IMR-90 (cell line): ENCODE measurements around the gene RARB. TPM values are rescaled to one million over a fixed set of nuclear protein-coding genes. Genes with fewer than 3 reads are reported as not detected.

Experiments
- ATAC-seq: fragments of 200-7000 bp; cut with Tn5 transposase; 2 replicates; pipeline ENCODE4 v1.9.1; 2020; ENCODE audit warnings: low read depth, mild to moderate bottlenecking, moderate library complexity
- BruUV-seq: library from RNA; stranded (reverse); fragments of 400-500 nt; replicated peaks from 2 replicates; lab custom pipeline; 2021; lab: Mats Ljungman, UMichigan
- CTCF ChIA-PET: fragments of 300-600 bp; formaldehyde crosslinking; extraction: SDS; loops from one replicate; lab custom pipeline; 2021; ENCODE audit warnings: antibody characterized with exemption; lab: Yijun Ruan, JAX
- POLR2A ChIA-PET: fragments of 300-600 bp; sonication (Branson Sonifier 250); formaldehyde crosslinking; loops from one replicate; lab custom pipeline; 2022; ENCODE audit warnings: antibody characterized with exemption; ENCODE audit not compliant: unreplicated experiment; lab: Charles Lee
- DNase-seq: peaks from one replicate; pipeline ENCODE4 v3.0.0; 2013
- H2AFZ ChIP-seq: replicated peaks from 2 replicates; pipeline ENCODE3; 2013; ENCODE audit warnings: low read length, mild to moderate bottlenecking; ENCODE audit not compliant: poor library complexity
- H2AK5ac ChIP-seq: 2 replicates; pipeline ENCODE4 v1.6.1; 2013; ENCODE audit warnings: low read depth, low read length, inconsistent platforms
- H2AK9ac ChIP-seq: replicated peaks from 2 replicates; pipeline ENCODE3; 2013; ENCODE audit warnings: mild to moderate bottlenecking, low read depth, low read length, moderate library complexity; ENCODE audit not compliant: poor library complexity
- H2BK120ac ChIP-seq: 2 replicates; pipeline ENCODE4 v1.6.1; 2013; ENCODE audit warnings: low read depth, low read length, inconsistent platforms
- H2BK15ac ChIP-seq: 3 replicates; pipeline ENCODE4 v1.6.1; 2013; ENCODE audit warnings: low read depth, low read length, inconsistent platforms
- H2BK20ac ChIP-seq: 2 replicates; pipeline ENCODE4 v1.6.1; 2013; ENCODE audit warnings: low read depth, mild to moderate bottlenecking, inconsistent platforms, low read length, moderate library complexity
- H2BK5ac ChIP-seq: 2 replicates; pipeline ENCODE4 v1.6.1; 2013; ENCODE audit warnings: mild to moderate bottlenecking, low read depth, low read length, inconsistent platforms; ENCODE audit not compliant: poor library complexity, severe bottlenecking
- H3K14ac ChIP-seq: replicated peaks from 2 replicates; pipeline ENCODE4 v1.6.1; 2013; ENCODE audit warnings: low read depth, low read length, inconsistent platforms
- H3K18ac ChIP-seq: 2 replicates; pipeline ENCODE4 v1.6.1; 2013; ENCODE audit warnings: low read depth, low read length, control low read depth
- H3K23ac ChIP-seq: 2 replicates; pipeline ENCODE4 v1.6.1; 2013; ENCODE audit warnings: low read depth, low read length, inconsistent platforms
- H3K27ac ChIP-seq: 2 replicates; pipeline ENCODE4 v1.5.1; 2013; ENCODE audit warnings: mild to moderate bottlenecking, control low read depth, low read length; ENCODE audit not compliant: insufficient read depth
- H3K27me3 ChIP-seq: 2 replicates; pipeline ENCODE4 v1.6.1; 2013; ENCODE audit warnings: low read length; ENCODE audit not compliant: control insufficient read depth, insufficient read depth
- H3K36me3 ChIP-seq: 2 replicates; pipeline ENCODE4 v1.6.1; 2013; ENCODE audit warnings: low read length, mixed read lengths; ENCODE audit not compliant: control insufficient read depth, insufficient read depth
- H3K4ac ChIP-seq: 2 replicates; pipeline ENCODE4 v1.6.1; 2013; ENCODE audit warnings: low read depth, low read length, inconsistent platforms
- H3K4me1 ChIP-seq: 2 replicates; pipeline ENCODE4 v1.6.1; 2013; ENCODE audit warnings: low read length, mixed read lengths; ENCODE audit not compliant: control insufficient read depth, insufficient read depth
- H3K4me2 ChIP-seq: 2 replicates; pipeline ENCODE4 v1.6.1; 2013; ENCODE audit warnings: low read depth, mild to moderate bottlenecking, control low read depth, low read length, moderate library complexity
- H3K4me3 ChIP-seq: 2 replicates; pipeline ENCODE4 v1.5.1; 2013; ENCODE audit warnings: low read depth, mild to moderate bottlenecking, control low read depth, low read length, moderate library complexity; ENCODE audit not compliant: insufficient read depth
- H3K56ac ChIP-seq: 2 replicates; pipeline ENCODE4 v1.6.1; 2013; ENCODE audit warnings: low read length, inconsistent platforms; ENCODE audit not compliant: insufficient read depth; ENCODE audit errors: extremely low read depth
- H3K79me1 ChIP-seq, 2 experiments: 2 replicates each; pipeline ENCODE4 v1.6.1; 2013; ENCODE audit warnings: low read length in 2 of 2, inconsistent platforms in 1 of 2, low read depth in 1 of 2
- H3K9ac ChIP-seq: 2 replicates; pipeline ENCODE4 v1.6.1; 2013; ENCODE audit warnings: low read depth, low read length, control low read depth
- H3K9me1 ChIP-seq: 2 replicates; pipeline ENCODE4 v1.6.1; 2013; ENCODE audit warnings: low read length, inconsistent platforms; ENCODE audit not compliant: insufficient read depth
- H3K9me3 ChIP-seq: 2 replicates; pipeline ENCODE4 v1.6.1; 2013; ENCODE audit warnings: low read length; ENCODE audit not compliant: control insufficient read depth, insufficient read depth
- H4K20me1 ChIP-seq: 2 replicates; pipeline ENCODE4 v1.6.1; 2013; ENCODE audit warnings: low read length, inconsistent platforms; ENCODE audit not compliant: insufficient read depth
- H4K5ac ChIP-seq: 2 replicates; pipeline ENCODE4 v1.6.1; 2013; ENCODE audit warnings: mild to moderate bottlenecking, low read depth, low read length, control low read depth
- H4K8ac ChIP-seq, 2 experiments: 2 replicates each; pipeline ENCODE4 v1.6.1; 2013; ENCODE audit warnings: low read depth in 2 of 2, low read length in 2 of 2, control low read depth in 1 of 2, inconsistent platforms in 1 of 2
- H4K91ac ChIP-seq: 2 replicates; pipeline ENCODE4 v1.6.1; 2013; ENCODE audit warnings: low read depth, low read length, inconsistent platforms; ENCODE audit not compliant: insufficient read depth
- BHLHE40 ChIP-seq: fragments of 150-350 bp; IDR thresholded peaks from 2 replicates; pipeline ENCODE4 v1.6.1; 2016; ENCODE audit warnings: mild to moderate bottlenecking, low read depth, low read length
- CEBPB ChIP-seq: IDR thresholded peaks from 2 replicates; pipeline ENCODE4 v1.6.1; 2012; ENCODE audit warnings: low read depth, low read length, improper control_type of control experiment
- CHD1 ChIP-seq: IDR thresholded peaks from 2 replicates; pipeline ENCODE4 v1.6.1; 2012; ENCODE audit warnings: low read depth, low read length, improper control_type of control experiment
- CTCF ChIP-seq: conservative IDR thresholded peaks from 2 replicates; pipeline ENCODE4 v1.5.1; 2012; ENCODE audit warnings: mild to moderate bottlenecking, low read depth, low read length, improper control_type of control experiment
- ELK1 ChIP-seq: fragments of 150-350 bp; IDR thresholded peaks from 2 replicates; pipeline ENCODE4 v1.6.1; 2016; ENCODE audit warnings: low read depth, mild to moderate bottlenecking, low read length, moderate library complexity, borderline replicate concordance
- FOS ChIP-seq: fragments of 150-350 bp; IDR thresholded peaks from 2 replicates; pipeline ENCODE4 v1.6.1; 2016; ENCODE audit warnings: low read depth, low read length
- MAFK ChIP-seq: IDR thresholded peaks from 2 replicates; pipeline ENCODE4 v1.6.1; 2012; ENCODE audit warnings: low read depth, low read length, improper control_type of control experiment
- MAZ ChIP-seq: IDR thresholded peaks from 2 replicates; pipeline ENCODE4 v1.6.1; 2012; ENCODE audit warnings: low read depth, mild to moderate bottlenecking, low read length, improper control_type of control experiment, moderate library complexity, borderline replicate concordance
- MXI1 ChIP-seq: IDR thresholded peaks from 2 replicates; pipeline ENCODE4 v1.6.1; 2012; ENCODE audit warnings: low read depth, mild to moderate bottlenecking, low read length, moderate library complexity, borderline replicate concordance
- NFE2L2 ChIP-seq: fragments of 150-350 bp; IDR thresholded peaks from 2 replicates; pipeline ENCODE4 v1.6.1; 2016; ENCODE audit warnings: low read depth, mild to moderate bottlenecking, low read length
- POLR2A ChIP-seq: IDR thresholded peaks from 2 replicates; pipeline ENCODE4 v1.6.1; 2012; ENCODE audit warnings: mild to moderate bottlenecking, low read depth, low read length
- RAD21 ChIP-seq: IDR thresholded peaks from 2 replicates; pipeline ENCODE4 v1.6.1; 2012; ENCODE audit warnings: low read length, improper control_type of control experiment
- RCOR1 ChIP-seq: IDR thresholded peaks from 2 replicates; pipeline ENCODE4 v1.6.1; 2012; ENCODE audit warnings: mild to moderate bottlenecking, low read length, improper control_type of control experiment; ENCODE audit not compliant: insufficient replicate concordance
- RFX5 ChIP-seq: IDR thresholded peaks from 2 replicates; pipeline ENCODE4 v1.8.0; 2012; ENCODE audit warnings: low read depth, mild to moderate bottlenecking, low read length, moderate library complexity
- SMC3 ChIP-seq: fragments of 150-350 bp; IDR thresholded peaks from 2 replicates; pipeline ENCODE4 v1.6.1; 2016; ENCODE audit warnings: low read depth, mild to moderate bottlenecking, antibody characterized with exemption, low read length, moderate library complexity
- USF2 ChIP-seq: fragments of 150-350 bp; IDR thresholded peaks from 2 replicates; pipeline ENCODE4 v1.6.1; 2017; ENCODE audit warnings: mild to moderate bottlenecking, antibody characterized with exemption, low read length, low read depth
- whole genome bisulfite sequencing, 2 experiments: methylation state at CpG; one replicate each; pipeline versions ENCODE4 v1.1.5 to v1.1.7; 2013; ENCODE audit warnings: missing lambda C conversion rate in 2 of 2; ENCODE audit not compliant: insufficient read length in 1 of 2; ENCODE audit errors: extremely low coverage in 2 of 2; 5-methylcytosine and 5-hydroxymethylcytosine counted together
- dilution Hi-C: fragments of 300-500 bp; cut with HindIII; formaldehyde crosslinking; loops from one replicate; pipeline ENCODE4 v1.14.3; 2018; ENCODE audit warnings: low sequenced_read_pairs; ENCODE audit not compliant: unreplicated experiment
- in situ Hi-C: fragments of 300-500 bp; cut with MboI; formaldehyde crosslinking; loops from 3 replicates; pipeline ENCODE4 v1.14.3; 2019; ENCODE audit warnings: low sequenced_read_pairs, inconsistent platforms, mixed read lengths
- intact Hi-C: fragments of 100-400 bp; cut with micrococcal nuclease; formaldehyde crosslinking; loops from 2 replicates; pipeline ENCODE4 v1.10.0; 2022
- polyA plus RNA-seq, 3 experiments: library from polyadenylated mRNA; depleted of rRNA; stranded (reverse); fragments of >200 nt; gene quantifications; 2 replicates each; pipeline ENCODE4 v1.2.3, GENCODE V29; 2012; ENCODE audit warnings: low replicate concordance in 1 of 3
- total RNA-seq: library from RNA; depleted of rRNA; stranded (reverse); fragments of >200 nt; gene quantifications from 2 replicates; pipeline ENCODE4 v1.2.3, GENCODE V29; 2012

Gene RARB
- total and polyA plus RNA-seq, 2 of the 4 experiments (the other 2 are of a cell fraction): 0.53 to 1.4 TPM

- ATAC-seq (peak; percentile 45), DNase-seq (no peak)
- peak overlapping the region; percentile 75 for H2AFZ ChIP-seq
- no peaks in the 10 kb centered on the region for H4K20me1 ChIP-seq
- peak overlapping the region; percentile 72 for H3K9ac ChIP-seq
- H3K4me2 ChIP-seq: peak overlapping the region; percentile 69
- WGBS, 2 experiments: 20% methylated on average over 2 of the region's 13 CpGs; no CpG with 5 or more reads in 1 of the 2 experiments
- H4K5ac ChIP-seq: no peak overlapping the region
- peaks cover 25% of the 10 kb centered on the region for H3K27me3 ChIP-seq
- no peak overlapping the region for H3K14ac ChIP-seq
- peak overlapping the region in 1 of 2 experiments; percentile 67; a peak in 1 of 4 replicates for H4K8ac ChIP-seq
- intact Hi-C loops (no loop called here), in situ Hi-C loops (no loop called here), dilution Hi-C loops (no loop called here)
- H2BK5ac ChIP-seq: no peak overlapping the region
- no peaks in the 10 kb centered on the region for H3K36me3 ChIP-seq
- POLR2A ChIA-PET: no interaction called here
- CTCF ChIA-PET: interaction anchor here (0.6 to 1.0 kb wide), 2 partner anchors 14 to 801 kb away, joined by 3 read pairs; no protein-coding TSS in a partner anchor
- no peak overlapping the region for H2AK5ac ChIP-seq
- peak overlapping the region; percentile 52 for H3K4me3 ChIP-seq
- H3K18ac ChIP-seq: no peak overlapping the region
- H3K79me1 ChIP-seq: no peaks in the 10 kb centered on the region
- H3K23ac ChIP-seq: peak overlapping the region; percentile 15; the same call in 1 of the 2 replicates
- no peaks in the 10 kb centered on the region for H3K4me1 ChIP-seq
- H2AK9ac ChIP-seq: no peak overlapping the region
- H3K9me3 ChIP-seq: no peaks in the 10 kb centered on the region
- H2BK120ac ChIP-seq: no peak overlapping the region
- no peak overlapping the region; the same call in 1 of the 2 replicates for H3K27ac ChIP-seq
- BruUV-seq: no TSS peak
- TF ChIP-seq RFX5 (no peak), CEBPB (no peak), MXI1 (no peak), USF2 (no peak), RCOR1 (no peak), CTCF (no peak), SMC3 (no peak), NFE2L2 (no peak), MAZ (no peak), POLR2A (no peak), BHLHE40 (no peak), CHD1 (no peak), RAD21 (no peak), FOS (no peak), MAFK (no peak), ELK1 (no peak)
- no peak overlapping the region for H2BK20ac ChIP-seq
- no peaks in the 10 kb centered on the region for H3K9me1 ChIP-seq
- H3K4ac ChIP-seq: no peak overlapping the region
- H3K56ac ChIP-seq: no peak overlapping the region
- no peak overlapping the region for H4K91ac ChIP-seq
- no peak overlapping the region for H2BK15ac ChIP-seq
These were observed 511 bp upstream of the RARB start for GRCh38 chr3:25427563-25427941.
